Hepatocyte (in vitro differentiated cells): ENCODE measurements around the gene KRTAP2-4. TPM values are rescaled to one million over a fixed set of nuclear protein-coding genes. Genes with fewer than 3 reads are reported as not detected.
"Not testable (repeated sequence)": the region's sequence is repeated elsewhere in the genome, so short reads cannot be mapped to it uniquely, and the experiment has no call there.

Experiments used
- DNase-seq: peaks from one replicate; pipeline ENCODE4 v3.0.0-alpha.2; 2016; ENCODE audit warnings: low spot score
- H2AFZ ChIP-seq: fragments of 200-600 bp; sonication (generic); 2 replicates; pipeline ENCODE4 v1.6.0; 2016; ENCODE audit warnings: antibody characterized with exemption, mild to moderate bottlenecking
- H3K27ac ChIP-seq: fragments of 200-600 bp; sonication (generic); 2 replicates; pipeline ENCODE4 v1.5.1; 2016; ENCODE audit warnings: mild to moderate bottlenecking
- H3K27me3 ChIP-seq: fragments of 200-600 bp; sonication (generic); 2 replicates; pipeline ENCODE4 v1.6.1; 2016
- H3K36me3 ChIP-seq: fragments of 200-600 bp; sonication (generic); replicated peaks from 2 replicates; pipeline ENCODE4 v1.5.1; 2016; ENCODE audit warnings: low read depth; ENCODE audit not compliant: insufficient read depth
- H3K4me1 ChIP-seq: fragments of 200-600 bp; sonication (generic); 2 replicates; pipeline ENCODE4 v1.5.1; 2016; ENCODE audit warnings: mild to moderate bottlenecking, moderate library complexity; ENCODE audit not compliant: insufficient read depth
- H3K4me2 ChIP-seq: fragments of 200-600 bp; sonication (generic); 2 replicates; pipeline ENCODE4 v1.6.0; 2016
- H3K4me3 ChIP-seq: fragments of 200-600 bp; sonication (generic); 2 replicates; pipeline ENCODE4 v1.5.1; 2016; ENCODE audit warnings: mild to moderate bottlenecking
- H3K79me2 ChIP-seq: fragments of 200-600 bp; sonication (generic); 2 replicates; pipeline ENCODE4 v1.6.0; 2017; ENCODE audit warnings: mild to moderate bottlenecking
- H3K9me2 ChIP-seq: fragments of 200-600 bp; sonication (generic); replicated peaks from 2 replicates; pipeline ENCODE4 v1.6.0; 2017; ENCODE audit warnings: mild to moderate bottlenecking; ENCODE audit not compliant: insufficient read depth
- H3K9me3 ChIP-seq: fragments of 200-600 bp; sonication (generic); 2 replicates; pipeline ENCODE4 v1.5.1; 2016; ENCODE audit warnings: low read depth, mild to moderate bottlenecking
- H4K20me1 ChIP-seq: fragments of 200-600 bp; sonication (generic); 2 replicates; pipeline ENCODE4 v1.6.0; 2016; ENCODE audit warnings: mild to moderate bottlenecking; ENCODE audit not compliant: insufficient read depth, poor library complexity, severe bottlenecking
- CTCF ChIP-seq: fragments of 200-600 bp; sonication (generic); IDR thresholded peaks from 2 replicates; pipeline ENCODE4 v1.5.1; 2016; ENCODE audit warnings: antibody characterized with exemption, mild to moderate bottlenecking; ENCODE audit not compliant: poor library complexity
- EZH2 ChIP-seq: fragments of 200-600 bp; sonication (generic); IDR thresholded peaks from 2 replicates; pipeline ENCODE4 v1.6.1; 2016; ENCODE audit warnings: antibody characterized with exemption, mild to moderate bottlenecking, borderline replicate concordance
- EZH2phosphoT487 ChIP-seq: fragments of 200-600 bp; sonication (generic); IDR thresholded peaks from one replicate; pipeline ENCODE4 v1.6.1; 2018; ENCODE audit warnings: antibody characterized with exemption, mild to moderate bottlenecking, low read depth, moderate library complexity; ENCODE audit not compliant: unreplicated experiment, severe bottlenecking
- WGBS: methylation state at CpG from one replicate; pipeline ENCODE4 v1.1.6; 2016; ENCODE audit warnings: low lambda C conversion rate; ENCODE audit errors: missing lambda C conversion rate; 5-methylcytosine and 5-hydroxymethylcytosine counted together
- polyA plus RNA-seq: library from polyadenylated mRNA; unstranded; fragments of >200 nt; fragmentation: Nextera tagmentation; extraction: Ambion mirVana; gene quantifications from 2 replicates; pipeline ENCODE4 v1.2.1, GENCODE V29; 2016
- total RNA-seq: library from RNA; depleted of rRNA; stranded (reverse); fragments of >200 nt; gene quantifications from 2 replicates; pipeline ENCODE4 v1.2.3, GENCODE V29; 2014

Gene KRTAP2-4
- total and polyA plus RNA-seq, 2 experiments from 2014 or later = not detected

DNA sequence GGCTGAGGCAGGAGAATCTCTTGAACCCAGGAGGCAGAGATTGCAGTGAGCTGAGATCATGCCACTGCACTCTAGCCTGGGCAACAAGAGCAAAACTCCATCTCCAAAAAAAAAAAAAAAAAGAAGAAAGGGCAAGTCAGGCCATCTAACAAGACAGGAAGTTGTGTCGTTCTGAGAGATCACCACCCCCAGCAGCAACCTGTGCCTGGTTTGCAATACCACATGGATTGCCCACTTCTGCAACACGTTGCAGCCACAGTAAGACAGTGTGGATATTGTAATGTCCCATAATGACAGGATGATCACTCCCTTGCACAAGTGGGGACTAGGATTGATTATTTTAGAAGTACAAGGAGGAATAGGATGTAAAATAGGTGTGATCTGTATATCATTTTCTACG is 3.4 kb upstream of the KRTAP2-4 start:
- no peak for DNase-seq
- Histone ChIP-seq H3K9me3 (no peaks in the 10 kb centered on the region), H3K27me3 (no peaks in the 10 kb centered on the region), H3K36me3 (no peaks in the 10 kb centered on the region), H3K27ac (no peak overlapping the region), H2AFZ (no peak overlapping the region), H3K9me2 (no peaks in the 10 kb centered on the region), H3K79me2 (no peaks in the 10 kb centered on the region), H3K4me3 (no peak overlapping the region), H3K4me1 (no peaks in the 10 kb centered on the region), H4K20me1 (no peaks in the 10 kb centered on the region), H3K4me2 (no peak overlapping the region)
- WGBS = 89% methylated on average over 3 of the region's 3 CpGs
- TF ChIP-seq EZH2 (no peak), EZH2phosphoT487 (no peak), CTCF (no peak)

GRCh38 chr17:41067281-41067680 is 1.6 kb upstream of the KRTAP2-4 start:
- Histone ChIP-seq H3K4me3 (no peak overlapping the region), H3K4me2 (no peak overlapping the region), H3K27me3 (no peaks in the 10 kb centered on the region), H3K36me3 (no peaks in the 10 kb centered on the region), H2AFZ (no peak overlapping the region), H3K27ac (no peak overlapping the region), H3K9me3 (no peaks in the 10 kb centered on the region), H3K4me1 (no peaks in the 10 kb centered on the region), H3K9me2 (no peaks in the 10 kb centered on the region), H3K79me2 (no peaks in the 10 kb centered on the region), H4K20me1 (no peaks in the 10 kb centered on the region)
- DNase-seq = no peak
- TF ChIP-seq CTCF (no peak), EZH2 (no peak), EZH2phosphoT487 (no peak)

GRCh38 chr17:41065016-41065689 is 526 bp downstream of the KRTAP2-4 start:
- not testable (repeated sequence) for H3K27ac ChIP-seq, H3K9me2 ChIP-seq, H3K9me3 ChIP-seq, H3K27me3 ChIP-seq, H3K79me2 ChIP-seq, H2AFZ ChIP-seq, H3K4me3 ChIP-seq, DNase-seq, H3K4me2 ChIP-seq, H4K20me1 ChIP-seq, H3K4me1 ChIP-seq, H3K36me3 ChIP-seq
- WGBS = 75% methylated on average over 7 of the region's 16 CpGs

- Histone ChIP-seq H3K4me2 (no peak overlapping the region), H3K9me2 (no peaks in the 10 kb centered on the region), H3K4me3 (no peak overlapping the region), H3K4me1 (no peaks in the 10 kb centered on the region), H2AFZ (no peak overlapping the region), H3K9me3 (no peaks in the 10 kb centered on the region), H3K27ac (no peak overlapping the region), H3K79me2 (no peaks in the 10 kb centered on the region), H3K36me3 (no peaks in the 10 kb centered on the region), H3K27me3 (no peaks in the 10 kb centered on the region), H4K20me1 (no peaks in the 10 kb centered on the region)
- no peak for TF ChIP-seq CTCF
- TF ChIP-seq EZH2 = no peak
- no peak for TF ChIP-seq EZH2phosphoT487
- DNase-seq = no peak
- 96% methylated on average over 1 of the region's 1 CpG for WGBS
Observed at GRCh38 chr17:41064301-41064700, 1.4 kb downstream of the KRTAP2-4 start.
